DND-41 (cell line): ENCODE data around the gene MOCOS.

Experiments
- ATAC-seq: fragments of 200-7000 bp; cut with Tn5 transposase; 3 replicates; pipeline ENCODE4 v1.9.1; 2021; ENCODE audit warnings: low read depth; ENCODE audit not compliant: insufficient read depth
- DNase-seq: peaks from one replicate; pipeline ENCODE4 v3.0.0-alpha.2; 2020
- H2AFZ ChIP-seq: 2 replicates; pipeline ENCODE4 v1.6.0; 2012; ENCODE audit warnings: low read depth, low read length
- H3K27ac ChIP-seq: 2 replicates; pipeline ENCODE4 v1.5.1; 2012; ENCODE audit warnings: low read length, inconsistent platforms
- H3K27me3 ChIP-seq: fragments of 200-600 bp; sonication (generic); 2 replicates; pipeline ENCODE4 v1.6.0; 2012; ENCODE audit warnings: low read length, mild to moderate bottlenecking, inconsistent platforms; ENCODE audit not compliant: insufficient read depth, poor library complexity
- H3K36me3 ChIP-seq: 2 replicates; pipeline ENCODE4 v1.5.1; 2012; ENCODE audit warnings: low read length, inconsistent platforms; ENCODE audit not compliant: insufficient read depth
- H3K4me1 ChIP-seq: 2 replicates; pipeline ENCODE4 v1.5.1; 2012; ENCODE audit warnings: mild to moderate bottlenecking, low read length; ENCODE audit not compliant: insufficient read depth
- H3K4me2 ChIP-seq: 2 replicates; pipeline ENCODE4 v1.6.0; 2012; ENCODE audit warnings: mild to moderate bottlenecking, moderate library complexity, low read length, inconsistent platforms; ENCODE audit not compliant: insufficient read depth
- H3K4me3 ChIP-seq, 2 experiments: fragments of 200-600 bp in 1 of 2; shearing (Covaris generic) in 1 of 2; 2 replicates each; pipeline ENCODE4 v1.5.1; 2012 to 2016; ENCODE audit warnings: inconsistent platforms in 2 of 2, low read length in 2 of 2, mild to moderate bottlenecking in 2 of 2, low read depth in 1 of 2, moderate library complexity in 1 of 2
- H3K79me2 ChIP-seq: 2 replicates; pipeline ENCODE4 v1.6.0; 2012; ENCODE audit warnings: low read length, inconsistent platforms; ENCODE audit not compliant: insufficient read depth
- H3K9ac ChIP-seq: 2 replicates; pipeline ENCODE4 v1.6.0; 2012; ENCODE audit warnings: low read depth, mild to moderate bottlenecking, inconsistent platforms, low read length, moderate library complexity
- H3K9me3 ChIP-seq: 2 replicates; pipeline ENCODE4 v1.5.1; 2012; ENCODE audit warnings: low read length, moderate library complexity, mild to moderate bottlenecking, inconsistent platforms; ENCODE audit not compliant: insufficient read depth, severe bottlenecking
- H4K20me1 ChIP-seq: 2 replicates; pipeline ENCODE4 v1.6.0; 2012; ENCODE audit warnings: low read length; ENCODE audit not compliant: insufficient read depth
- EZH2 ChIP-seq: IDR thresholded peaks from 3 replicates; pipeline ENCODE4 v1.6.1; 2012; ENCODE audit warnings: borderline replicate concordance, low read depth, mild to moderate bottlenecking, moderate library complexity, low read length, inconsistent platforms; ENCODE audit not compliant: severe bottlenecking
- TF ChIP-seq, protein P1 (sequence below): IDR thresholded peaks from 2 replicates; pipeline ENCODE4 v1.5.1; 2012; ENCODE audit warnings: borderline replicate concordance, low read length, moderate library complexity, mild to moderate bottlenecking; ENCODE audit not compliant: poor library complexity, severe bottlenecking; ENCODE audit errors: extremely low read depth

The MOCOS gene

GRCh38 chr18:36211612-36212065, 24.3 kb downstream of the MOCOS start:
- Histone ChIP-seq H3K79me2 (no peaks in the 10 kb centered on the region), H3K4me2 (no peak overlapping the region), H3K27me3 (no peaks in the 10 kb centered on the region), H4K20me1 (no peaks in the 10 kb centered on the region), H3K36me3 (no peaks in the 10 kb centered on the region), H2AFZ (no peak overlapping the region), H3K27ac (no peak overlapping the region), H3K9me3 (no peaks in the 10 kb centered on the region), H3K4me3 (no peak overlapping the region), H3K9ac (no peak overlapping the region), H3K4me1 (no peaks in the 10 kb centered on the region)
- DNase-seq (no peak), ATAC-seq (no peak)
- no peak for TF ChIP-seq EZH2
- TF ChIP-seq, protein P1, sequence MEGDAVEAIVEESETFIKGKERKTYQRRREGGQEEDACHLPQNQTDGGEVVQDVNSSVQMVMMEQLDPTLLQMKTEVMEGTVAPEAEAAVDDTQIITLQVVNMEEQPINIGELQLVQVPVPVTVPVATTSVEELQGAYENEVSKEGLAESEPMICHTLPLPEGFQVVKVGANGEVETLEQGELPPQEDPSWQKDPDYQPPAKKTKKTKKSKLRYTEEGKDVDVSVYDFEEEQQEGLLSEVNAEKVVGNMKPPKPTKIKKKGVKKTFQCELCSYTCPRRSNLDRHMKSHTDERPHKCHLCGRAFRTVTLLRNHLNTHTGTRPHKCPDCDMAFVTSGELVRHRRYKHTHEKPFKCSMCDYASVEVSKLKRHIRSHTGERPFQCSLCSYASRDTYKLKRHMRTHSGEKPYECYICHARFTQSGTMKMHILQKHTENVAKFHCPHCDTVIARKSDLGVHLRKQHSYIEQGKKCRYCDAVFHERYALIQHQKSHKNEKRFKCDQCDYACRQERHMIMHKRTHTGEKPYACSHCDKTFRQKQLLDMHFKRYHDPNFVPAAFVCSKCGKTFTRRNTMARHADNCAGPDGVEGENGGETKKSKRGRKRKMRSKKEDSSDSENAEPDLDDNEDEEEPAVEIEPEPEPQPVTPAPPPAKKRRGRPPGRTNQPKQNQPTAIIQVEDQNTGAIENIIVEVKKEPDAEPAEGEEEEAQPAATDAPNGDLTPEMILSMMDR, result no peak

GRCh38 chr18:36212301-36213171, 25.2 kb downstream of the MOCOS start:
- no peaks in the 10 kb centered on the region for H3K36me3 ChIP-seq
- H4K20me1 ChIP-seq, result no peaks in the 10 kb centered on the region
- TF ChIP-seq EZH2, result no peak
- DNase-seq, result no peak
- H3K4me1 ChIP-seq, result no peaks in the 10 kb centered on the region
- no peak overlapping the region for H2AFZ ChIP-seq
- no peak overlapping the region for H3K4me2 ChIP-seq
- no peaks in the 10 kb centered on the region for H3K27me3 ChIP-seq
- no peaks in the 10 kb centered on the region for H3K79me2 ChIP-seq
- no peak overlapping the region for H3K4me3 ChIP-seq
- no peak for ATAC-seq
- no peak overlapping the region for H3K9ac ChIP-seq
- H3K9me3 ChIP-seq, result no peaks in the 10 kb centered on the region
- no peak overlapping the region for H3K27ac ChIP-seq

DNA sequence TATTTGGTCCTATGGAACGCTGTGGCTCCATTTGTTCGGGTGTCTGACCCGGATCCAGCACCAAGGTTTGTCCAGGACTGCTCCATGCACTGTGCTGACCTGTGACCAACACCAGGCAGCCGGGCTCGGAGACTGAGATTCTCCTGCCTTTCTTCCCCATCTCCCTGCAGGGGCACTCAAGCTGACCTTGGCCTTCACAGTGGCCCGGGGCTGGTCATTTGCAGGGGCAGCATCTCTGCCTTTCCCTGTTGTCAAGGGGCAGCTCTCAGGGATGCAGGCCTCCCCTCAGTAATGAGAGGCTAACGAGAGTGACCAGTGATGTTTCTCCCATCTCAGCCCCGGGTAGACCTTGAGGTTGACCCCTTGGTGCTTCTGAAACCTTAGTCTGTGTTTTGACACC, 27.5 kb downstream of the MOCOS start:
- Histone ChIP-seq H3K9me3 (no peaks in the 10 kb centered on the region), H3K79me2 (no peaks in the 10 kb centered on the region), H2AFZ (no peak overlapping the region), H3K4me3 (no peak overlapping the region), H4K20me1 (no peaks in the 10 kb centered on the region), H3K9ac (no peak overlapping the region), H3K27me3 (peaks cover 3% of the 10 kb centered on the region), H3K4me1 (no peaks in the 10 kb centered on the region), H3K27ac (no peak overlapping the region), H3K36me3 (no peaks in the 10 kb centered on the region), H3K4me2 (no peak overlapping the region)
- ATAC-seq (no peak), DNase-seq (no peak)
- TF ChIP-seq, protein P1, result no peak
- no peak for TF ChIP-seq EZH2

GRCh38 chr18:36215577-36215976, 28.3 kb downstream of the MOCOS start:
- Histone ChIP-seq H2AFZ (no peak overlapping the region), H3K4me2 (no peak overlapping the region), H3K27ac (no peak overlapping the region), H3K4me1 (no peaks in the 10 kb centered on the region), H3K79me2 (no peaks in the 10 kb centered on the region), H4K20me1 (no peaks in the 10 kb centered on the region), H3K9me3 (no peaks in the 10 kb centered on the region), H3K27me3 (peaks cover 3% of the 10 kb centered on the region), H3K36me3 (no peaks in the 10 kb centered on the region), H3K9ac (no peak overlapping the region), H3K4me3 (no peak overlapping the region)
- no peak for TF ChIP-seq EZH2
- TF ChIP-seq, protein P1, result no peak
- DNase-seq (no peak), ATAC-seq (no peak)
